HepG2 (cell line): ENCODE data around the gene SEMA6B. TPM values are rescaled to one million over a fixed set of nuclear protein-coding genes. Genes with fewer than 3 reads are reported as not detected.

ENCODE experiments used
- EHMT2 ChIP-seq: fragments of 200-600 bp; sonication (generic); IDR thresholded peaks from 2 replicates; pipeline ENCODE4 v1.7.0; 2017; ENCODE audit warnings: antibody characterized with exemption, low read depth, low read length, borderline replicate concordance
- HNF4A ChIP-seq: sonication (generic); formaldehyde crosslinking; IDR thresholded peaks from 2 replicates; pipeline ENCODE4 v1.4.0; 2020; ENCODE audit warnings: missing genetic modification reagents
- KAT8 ChIP-seq: IDR thresholded peaks from 2 replicates; pipeline ENCODE4 v1.6.1; 2016; ENCODE audit warnings: missing genetic modification reagents, missing compliant biosample characterization
- KDM2A ChIP-seq: sonication (generic); formaldehyde crosslinking; IDR thresholded peaks from 2 replicates; pipeline ENCODE4 v1.4.0; 2020; ENCODE audit warnings: low read depth, missing genetic modification reagents, borderline replicate concordance
- MED1 ChIP-seq: sonication (generic); formaldehyde crosslinking; IDR thresholded peaks from 2 replicates; pipeline ENCODE4 v1.4.0; 2020; ENCODE audit warnings: missing genetic modification reagents
- MED8 ChIP-seq: sonication (generic); formaldehyde crosslinking; IDR thresholded peaks from 2 replicates; pipeline ENCODE4 v1.8.1; 2023; ENCODE audit warnings: mild to moderate bottlenecking, missing genetic modification reagents; ENCODE audit not compliant: insufficient replicate concordance
- PITX1 ChIP-seq: sonication (generic); formaldehyde crosslinking; IDR thresholded peaks from 2 replicates; pipeline ENCODE4 v1.5.1; 2020; ENCODE audit warnings: mild to moderate bottlenecking, missing genetic modification reagents
- RARA ChIP-seq: IDR thresholded peaks from 2 replicates; pipeline ENCODE4 v1.6.1; 2016; ENCODE audit warnings: missing genetic modification reagents, missing compliant biosample characterization
- SP5 ChIP-seq: IDR thresholded peaks from 2 replicates; pipeline ENCODE4 v1.6.1; 2016; ENCODE audit warnings: low read depth, borderline replicate concordance
- TEAD3 ChIP-seq: optimal IDR thresholded peaks from 2 replicates; pipeline ENCODE3; 2016; ENCODE audit warnings: borderline replicate concordance
- UBTF ChIP-seq: sonication (generic); formaldehyde crosslinking; IDR thresholded peaks from 2 replicates; pipeline ENCODE4 v1.4.0; 2020; ENCODE audit warnings: mild to moderate bottlenecking, missing genetic modification reagents
- ZBTB37 ChIP-seq: sonication (generic); formaldehyde crosslinking; IDR thresholded peaks from 2 replicates; pipeline ENCODE4 v1.4.0; 2020; ENCODE audit warnings: mild to moderate bottlenecking, missing genetic modification reagents
- ZBTB38 ChIP-seq: sonication (generic); formaldehyde crosslinking; IDR thresholded peaks from 2 replicates; pipeline ENCODE4 v1.5.1; 2020; ENCODE audit warnings: mild to moderate bottlenecking, missing genetic modification reagents
- ZNF510 ChIP-seq: sonication (generic); formaldehyde crosslinking; IDR thresholded peaks from 2 replicates; pipeline ENCODE4 v1.4.0; 2020; ENCODE audit warnings: low read depth, mild to moderate bottlenecking, missing genetic modification reagents
- ZNF547 ChIP-seq: sonication (generic); formaldehyde crosslinking; IDR thresholded peaks from 2 replicates; pipeline ENCODE4 v1.5.1; 2020; ENCODE audit warnings: mild to moderate bottlenecking, missing genetic modification reagents
- ZNF720 ChIP-seq: sonication (generic); formaldehyde crosslinking; IDR thresholded peaks from 2 replicates; pipeline ENCODE4 v1.4.0; 2020; ENCODE audit warnings: missing genetic modification reagents
- ZNF841 ChIP-seq: sonication (generic); formaldehyde crosslinking; IDR thresholded peaks from 2 replicates; pipeline ENCODE4 v1.8.1; 2023; ENCODE audit warnings: missing genetic modification reagents, borderline replicate concordance
- polyA plus RNA-seq, 8 experiments: library from polyadenylated mRNA; depleted of rRNA in 3 of 8; stranded (reverse) in 7 of 8; unstranded in 1 of 8; fragments of >200 nt; fragmentation: Illumina TruSeq in 4 of 8; extraction: Trizol in 4 of 8; gene quantifications; 2 replicates each; pipeline versions ENCODE4 v1.2.1 to v1.2.3, GENCODE V29; 2011 to 2016; ENCODE audit warnings: low read depth in 4 of 8, missing spikeins in 1 of 8, mixed read lengths in 1 of 8; ENCODE audit not compliant: insufficient read depth in 1 of 8
- total RNA-seq, 5 experiments: library from RNA; depleted of rRNA; stranded (reverse); fragments of >200 nt; fragmentation: Illumina TruSeq; extraction: Trizol; gene quantifications; 2 replicates each; pipeline ENCODE4 v1.2.3, GENCODE V29; 2016; ENCODE audit warnings: low read depth in 1 of 5
- TF ChIP-seq, protein P1 (sequence below): sonication (generic); formaldehyde crosslinking; IDR thresholded peaks from 2 replicates; pipeline ENCODE4 v1.5.0; 2020; ENCODE audit warnings: mild to moderate bottlenecking, missing genetic modification reagents, borderline replicate concordance
- TF ChIP-seq, protein P2 (sequence below): IDR thresholded peaks from 2 replicates; pipeline ENCODE4 v1.6.1; 2016; ENCODE audit warnings: mild to moderate bottlenecking
- TF ChIP-seq, protein P3 (sequence below): sonication (generic); formaldehyde crosslinking; IDR thresholded peaks from 2 replicates; pipeline ENCODE4 v1.4.0; 2020; ENCODE audit warnings: missing genetic modification reagents

Gene SEMA6B
- total and polyA plus RNA-seq, 2 of the 13 experiments (the other 11 are each of a cell fraction or from before 2014, with no cell fraction given): 45.5 to 67.1 TPM

- TF ChIP-seq HNF4A (CRISPR knock-in tag): peak; percentile 91
- TF ChIP-seq, protein P1, sequence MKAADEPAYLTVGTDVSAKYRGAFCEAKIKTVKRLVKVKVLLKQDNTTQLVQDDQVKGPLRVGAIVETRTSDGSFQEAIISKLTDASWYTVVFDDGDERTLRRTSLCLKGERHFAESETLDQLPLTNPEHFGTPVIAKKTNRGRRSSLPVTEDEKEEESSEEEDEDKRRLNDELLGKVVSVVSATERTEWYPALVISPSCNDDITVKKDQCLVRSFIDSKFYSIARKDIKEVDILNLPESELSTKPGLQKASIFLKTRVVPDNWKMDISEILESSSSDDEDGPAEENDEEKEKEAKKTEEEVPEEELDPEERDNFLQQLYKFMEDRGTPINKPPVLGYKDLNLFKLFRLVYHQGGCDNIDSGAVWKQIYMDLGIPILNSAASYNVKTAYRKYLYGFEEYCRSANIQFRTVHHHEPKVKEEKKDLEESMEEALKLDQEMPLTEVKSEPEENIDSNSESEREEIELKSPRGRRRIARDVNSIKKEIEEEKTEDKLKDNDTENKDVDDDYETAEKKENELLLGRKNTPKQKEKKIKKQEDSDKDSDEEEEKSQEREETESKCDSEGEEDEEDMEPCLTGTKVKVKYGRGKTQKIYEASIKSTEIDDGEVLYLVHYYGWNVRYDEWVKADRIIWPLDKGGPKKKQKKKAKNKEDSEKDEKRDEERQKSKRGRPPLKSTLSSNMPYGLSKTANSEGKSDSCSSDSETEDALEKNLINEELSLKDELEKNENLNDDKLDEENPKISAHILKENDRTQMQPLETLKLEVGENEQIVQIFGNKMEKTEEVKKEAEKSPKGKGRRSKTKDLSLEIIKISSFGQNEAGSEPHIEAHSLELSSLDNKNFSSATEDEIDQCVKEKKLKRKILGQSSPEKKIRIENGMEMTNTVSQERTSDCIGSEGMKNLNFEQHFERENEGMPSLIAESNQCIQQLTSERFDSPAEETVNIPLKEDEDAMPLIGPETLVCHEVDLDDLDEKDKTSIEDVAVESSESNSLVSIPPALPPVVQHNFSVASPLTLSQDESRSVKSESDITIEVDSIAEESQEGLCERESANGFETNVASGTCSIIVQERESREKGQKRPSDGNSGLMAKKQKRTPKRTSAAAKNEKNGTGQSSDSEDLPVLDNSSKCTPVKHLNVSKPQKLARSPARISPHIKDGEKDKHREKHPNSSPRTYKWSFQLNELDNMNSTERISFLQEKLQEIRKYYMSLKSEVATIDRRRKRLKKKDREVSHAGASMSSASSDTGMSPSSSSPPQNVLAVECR: peak; percentile 20; the same call in 1 of the 2 replicates
- TF ChIP-seq, protein P2, sequence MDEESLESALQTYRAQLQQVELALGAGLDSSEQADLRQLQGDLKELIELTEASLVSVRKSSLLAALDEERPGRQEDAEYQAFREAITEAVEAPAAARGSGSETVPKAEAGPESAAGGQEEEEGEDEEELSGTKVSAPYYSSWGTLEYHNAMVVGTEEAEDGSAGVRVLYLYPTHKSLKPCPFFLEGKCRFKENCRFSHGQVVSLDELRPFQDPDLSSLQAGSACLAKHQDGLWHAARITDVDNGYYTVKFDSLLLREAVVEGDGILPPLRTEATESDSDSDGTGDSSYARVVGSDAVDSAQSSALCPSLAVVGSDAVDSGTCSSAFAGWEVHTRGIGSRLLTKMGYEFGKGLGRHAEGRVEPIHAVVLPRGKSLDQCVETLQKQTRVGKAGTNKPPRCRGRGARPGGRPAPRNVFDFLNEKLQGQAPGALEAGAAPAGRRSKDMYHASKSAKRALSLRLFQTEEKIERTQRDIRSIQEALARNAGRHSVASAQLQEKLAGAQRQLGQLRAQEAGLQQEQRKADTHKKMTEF (CRISPR knock-in tag): peak; percentile 47
- TF ChIP-seq MED8 (CRISPR knock-in tag): no peak
- peak; percentile 97 for TF ChIP-seq TEAD3 (CRISPR knock-in tag)
- peak; percentile 84 for TF ChIP-seq RARA (CRISPR knock-in tag)
- peak; percentile 18; the same call in 1 of the 2 replicates for TF ChIP-seq KAT8 (CRISPR knock-in tag)
- TF ChIP-seq ZNF720 (CRISPR knock-in tag): no peak
- peak; percentile 26; the same call in 1 of the 2 replicates for TF ChIP-seq KDM2A (CRISPR knock-in tag)
- no peak for TF ChIP-seq EHMT2
- peak; percentile 22; the same call in 1 of the 2 replicates for TF ChIP-seq ZNF510 (CRISPR knock-in tag)
- no peak for TF ChIP-seq ZBTB38 (CRISPR knock-in tag)
- peak; percentile 43; the same call in 1 of the 2 replicates for TF ChIP-seq UBTF
- peak; percentile 19; the same call in 1 of the 2 replicates for TF ChIP-seq PITX1 (CRISPR knock-in tag)
- 0 out of 2 replicates have a peak, but pooled peaks have one; percentile 26 for TF ChIP-seq ZNF547 (CRISPR knock-in tag)
- no peak for TF ChIP-seq ZNF841 (CRISPR knock-in tag)
- TF ChIP-seq MED1 (CRISPR knock-in tag): peak; percentile 74; the same call in 1 of the 2 replicates
- TF ChIP-seq ZBTB37 (CRISPR knock-in tag): 0 out of 2 replicates have a peak, but pooled peaks have one; percentile 51
- TF ChIP-seq, protein P3, sequence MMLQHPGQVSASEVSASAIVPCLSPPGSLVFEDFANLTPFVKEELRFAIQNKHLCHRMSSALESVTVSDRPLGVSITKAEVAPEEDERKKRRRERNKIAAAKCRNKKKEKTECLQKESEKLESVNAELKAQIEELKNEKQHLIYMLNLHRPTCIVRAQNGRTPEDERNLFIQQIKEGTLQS (CRISPR knock-in tag): 0 out of 2 replicates have a peak, but pooled peaks have one; percentile 32
- 0 out of 2 replicates have a peak, but pooled peaks have one; percentile 24 for TF ChIP-seq SP5
Measured at GRCh38 chr19:4521170-4521887, 38.2 kb downstream of the SEMA6B start (continued).
